Measurements from ENCODE around the gene ANXA6.
"Not testable (repeated sequence)": the region's sequence is repeated elsewhere in the genome, so short reads cannot be mapped to it uniquely, and the experiment has no call there.

Gene ANXA6

GRCh38 chr5:151199581-151200185, 42.1 kb upstream of the ANXA6 start:
- TF ChIP-seq CTCF (IDR thresholded peaks at IDR 0.05; ENCODE audit: low read depth, low read length): no peak
- no peak overlapping the region for H3K4me3 ChIP-seq (ENCODE audit: low read depth, low read length)
- H3K9me3 ChIP-seq: no peaks in the 10 kb centered on the region
- no peaks in the 10 kb centered on the region for H3K4me1 ChIP-seq
- no peaks in the 10 kb centered on the region for H3K27me3 ChIP-seq
- no peak for DNase-seq
- no peaks in the 10 kb centered on the region for H3K36me3 ChIP-seq

DNA sequence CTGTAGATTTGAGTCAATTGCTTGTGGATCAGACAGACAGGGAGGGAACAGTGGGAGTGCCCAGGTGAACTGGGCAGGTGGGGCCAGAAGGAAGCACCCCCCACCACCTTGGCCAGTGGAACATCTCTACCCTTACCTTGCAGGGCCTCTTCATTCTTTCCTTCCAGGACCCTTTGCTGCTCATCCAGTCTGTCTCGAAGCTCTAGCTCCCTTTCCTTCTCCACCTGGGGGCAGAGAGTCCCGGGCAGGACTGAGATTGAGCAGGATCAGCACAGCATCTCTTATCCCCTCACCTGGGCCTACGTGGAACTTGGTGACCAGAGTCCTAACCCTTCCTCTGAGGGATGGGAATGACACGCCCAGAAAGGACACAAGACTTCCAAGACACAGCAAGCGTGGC, 41.3 kb upstream of the ANXA6 start:
- no peaks in the 10 kb centered on the region for H3K27me3 ChIP-seq
- H3K4me3 ChIP-seq (ENCODE audit: low read depth, low read length): no peak overlapping the region
- no peaks in the 10 kb centered on the region for H3K9me3 ChIP-seq
- H3K36me3 ChIP-seq: no peaks in the 10 kb centered on the region
- TF ChIP-seq CTCF (IDR thresholded peaks at IDR 0.05; ENCODE audit: low read depth, low read length): no peak
- H3K4me1 ChIP-seq: no peaks in the 10 kb centered on the region
- no peak for DNase-seq

- H3K4me3 ChIP-seq (ENCODE audit: low read depth, low read length); H3K27me3 ChIP-seq; H3K36me3 ChIP-seq; H3K4me1 ChIP-seq; DNase-seq; H3K9me3 ChIP-seq: not testable (repeated sequence)
Observed at GRCh38 chr5:151197291-151197600, 39.7 kb upstream of the ANXA6 start.

GRCh38 chr5:151196556-151197290, 39.1 kb upstream of the ANXA6 start:
- Histone ChIP-seq H3K27me3 (no peaks in the 10 kb centered on the region), H3K4me1 (no peaks in the 10 kb centered on the region), H3K9me3 (no peaks in the 10 kb centered on the region), H3K4me3 (ENCODE audit: low read depth, low read length) (no peak overlapping the region), H3K36me3 (no peaks in the 10 kb centered on the region)
- TF ChIP-seq CTCF (IDR thresholded peaks at IDR 0.05; ENCODE audit: low read depth, low read length): no peak
- no peak for DNase-seq

- no peak for DNase-seq
- TF ChIP-seq CTCF (IDR thresholded peaks at IDR 0.05; ENCODE audit: low read depth, low read length): no peak
- no peaks in the 10 kb centered on the region for H3K9me3 ChIP-seq
- H3K27me3 ChIP-seq: no peaks in the 10 kb centered on the region
- no peak overlapping the region for H3K4me3 ChIP-seq (ENCODE audit: low read depth, low read length)
- no peaks in the 10 kb centered on the region for H3K4me1 ChIP-seq
- H3K36me3 ChIP-seq: no peaks in the 10 kb centered on the region
Observed at GRCh38 chr5:151195622-151196021, 38.0 kb upstream of the ANXA6 start.

DNA sequence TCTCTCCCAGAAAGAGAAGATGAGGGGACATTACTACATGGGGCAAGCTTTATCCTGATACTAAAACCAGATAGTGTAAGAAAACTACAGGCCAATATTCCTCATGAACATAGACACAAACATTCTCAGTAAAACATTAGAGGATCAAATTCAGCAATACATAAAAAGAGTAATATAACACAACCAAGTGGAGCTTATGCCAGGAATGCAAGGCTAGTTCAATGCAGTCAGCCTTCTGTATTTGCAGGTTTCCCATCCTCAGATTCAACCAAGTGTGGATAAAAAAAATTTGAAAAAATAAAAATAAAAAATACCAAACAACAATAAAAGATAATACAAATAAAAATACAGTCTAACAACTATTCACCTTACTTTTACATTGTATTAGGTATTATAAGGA, 35.0 kb upstream of the ANXA6 start:
- no peak for DNase-seq
- H3K4me1 ChIP-seq: no peaks in the 10 kb centered on the region
- no peak overlapping the region for H3K4me3 ChIP-seq (ENCODE audit: low read depth, low read length)
- no peaks in the 10 kb centered on the region for H3K9me3 ChIP-seq
- H3K27me3 ChIP-seq: no peaks in the 10 kb centered on the region; the same call in 1 of the 2 replicates
- no peak for TF ChIP-seq CTCF (IDR thresholded peaks at IDR 0.05; ENCODE audit: low read depth, low read length)
- no peaks in the 10 kb centered on the region for H3K36me3 ChIP-seq

Data from BE2C (cell line).